IPS-11a (cell line): ENCODE results near the gene SPINK6.

Experiments used
- H3K4me3 ChIP-seq: one replicate; pipeline ENCODE4 v1.5.1; 2013; ENCODE audit warnings: low read depth, low read length, control low read depth

The SPINK6 gene

DNA sequence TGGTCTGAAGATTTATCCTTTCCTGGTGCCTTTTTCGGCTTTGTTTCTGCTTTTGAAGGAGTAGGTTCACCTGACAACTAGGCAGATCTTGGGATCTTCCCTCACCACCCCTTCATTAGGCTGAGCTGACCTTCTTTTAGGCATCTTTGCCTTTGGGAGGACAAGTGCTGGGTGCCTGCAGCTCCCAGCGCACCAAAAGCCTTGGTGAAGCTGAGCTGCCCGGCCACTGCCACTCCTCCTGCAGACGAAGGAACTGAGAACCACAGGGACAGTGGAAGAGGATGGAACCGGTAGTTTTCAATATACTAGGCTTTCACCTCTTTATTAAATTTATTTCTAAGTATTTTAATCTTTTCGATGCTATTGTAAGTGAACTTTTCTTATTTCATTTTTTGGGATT, 18.7 kb downstream of the SPINK6 start:
- no peak overlapping the region for H3K4me3 ChIP-seq

DNA sequence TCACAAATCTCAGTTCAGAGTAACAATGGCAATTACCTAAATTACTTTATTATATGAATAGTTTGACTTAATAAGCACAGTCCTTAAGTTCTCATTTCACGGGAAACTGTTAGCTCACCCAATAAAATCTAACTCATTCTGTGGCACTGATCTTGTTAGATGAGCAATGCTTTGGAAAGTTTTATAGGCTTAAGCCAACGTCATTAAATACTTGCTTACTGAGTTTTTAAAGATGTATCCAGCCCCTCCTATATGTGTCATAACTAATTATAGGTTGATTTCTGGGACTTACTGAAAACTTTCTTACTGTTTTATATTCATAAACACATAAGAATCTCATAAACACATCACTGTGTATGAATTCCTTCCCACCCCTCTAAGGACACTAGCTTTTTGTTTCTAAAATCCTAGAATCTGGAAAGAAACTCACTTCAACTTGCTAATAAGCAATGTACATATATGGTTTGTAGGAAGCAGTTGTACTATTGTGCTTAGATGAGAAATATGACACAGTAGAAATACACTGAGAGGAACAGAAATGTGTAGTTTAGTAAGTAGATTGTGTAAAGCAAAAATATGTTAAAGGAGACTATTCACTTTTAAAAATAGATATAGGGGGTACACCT, 21.4 kb downstream of the SPINK6 start:
- no peak overlapping the region for H3K4me3 ChIP-seq

DNA sequence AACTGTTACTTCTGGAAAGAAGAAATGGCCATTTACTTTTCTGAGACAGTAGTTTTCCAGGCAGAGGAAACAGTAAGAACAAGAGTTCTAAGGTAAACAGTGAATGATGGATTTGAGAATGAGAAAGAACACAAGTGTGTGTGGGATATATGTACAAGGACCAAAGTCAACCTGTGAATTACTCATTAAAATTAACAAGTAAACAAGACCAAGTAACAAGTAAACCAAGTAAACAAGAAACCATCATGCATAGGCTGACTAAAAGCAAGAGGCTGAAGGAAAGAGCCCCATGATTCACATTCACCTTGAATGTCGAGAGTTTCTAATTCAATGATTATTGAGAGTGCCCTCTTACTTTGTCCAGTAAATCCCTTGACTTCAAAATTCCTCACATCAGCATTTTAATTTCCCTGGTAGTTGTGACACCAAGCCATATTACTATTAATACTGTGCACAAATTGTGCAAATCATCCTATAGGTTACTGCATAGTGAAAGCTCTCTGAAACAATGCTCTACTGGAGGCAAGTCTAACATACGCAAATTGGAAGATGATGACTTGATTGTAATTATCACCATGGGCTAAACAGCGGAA, 25.6 kb downstream of the SPINK6 start:
- no peak overlapping the region for H3K4me3 ChIP-seq

DNA sequence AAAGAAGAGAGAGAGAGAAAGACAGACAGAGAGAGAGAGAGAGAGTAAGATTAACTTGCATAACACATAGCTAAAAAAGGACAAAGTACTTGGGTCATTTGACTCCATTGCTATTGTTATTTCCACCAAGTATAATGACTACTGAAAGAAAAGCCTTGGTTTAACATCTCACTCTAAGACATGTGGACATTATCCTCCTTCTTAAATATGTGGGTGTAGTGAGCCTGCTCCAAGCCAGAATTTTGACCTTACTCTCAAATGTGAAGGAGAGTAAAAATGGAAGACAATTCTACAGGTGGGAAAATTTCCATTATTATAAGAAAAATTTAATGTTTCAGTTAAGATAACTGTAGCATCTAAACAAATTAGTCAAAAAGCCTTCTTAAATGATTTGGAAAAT, 27.0 kb downstream of the SPINK6 start:
- H3K4me3 ChIP-seq = no peak overlapping the region

DNA sequence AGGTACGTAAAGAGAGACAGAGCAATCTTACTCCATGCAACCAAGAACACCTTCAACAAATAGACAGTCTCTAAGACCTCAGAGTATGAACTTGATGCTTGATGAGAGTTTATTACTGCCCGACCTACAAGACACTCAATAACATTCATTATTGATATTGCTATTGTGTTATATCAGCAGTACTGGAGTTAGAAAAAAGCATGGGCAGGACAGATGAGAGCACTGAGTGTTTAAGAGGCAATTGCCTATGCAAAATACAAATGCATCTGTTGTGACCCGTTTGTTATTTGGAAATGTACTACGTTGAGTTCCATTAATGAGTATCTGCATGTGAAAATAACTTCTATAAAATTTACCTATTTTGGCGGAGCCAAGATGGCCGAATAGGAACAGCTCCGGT, 27.4 kb downstream of the SPINK6 start:
- H3K4me3 ChIP-seq = no peak overlapping the region

DNA sequence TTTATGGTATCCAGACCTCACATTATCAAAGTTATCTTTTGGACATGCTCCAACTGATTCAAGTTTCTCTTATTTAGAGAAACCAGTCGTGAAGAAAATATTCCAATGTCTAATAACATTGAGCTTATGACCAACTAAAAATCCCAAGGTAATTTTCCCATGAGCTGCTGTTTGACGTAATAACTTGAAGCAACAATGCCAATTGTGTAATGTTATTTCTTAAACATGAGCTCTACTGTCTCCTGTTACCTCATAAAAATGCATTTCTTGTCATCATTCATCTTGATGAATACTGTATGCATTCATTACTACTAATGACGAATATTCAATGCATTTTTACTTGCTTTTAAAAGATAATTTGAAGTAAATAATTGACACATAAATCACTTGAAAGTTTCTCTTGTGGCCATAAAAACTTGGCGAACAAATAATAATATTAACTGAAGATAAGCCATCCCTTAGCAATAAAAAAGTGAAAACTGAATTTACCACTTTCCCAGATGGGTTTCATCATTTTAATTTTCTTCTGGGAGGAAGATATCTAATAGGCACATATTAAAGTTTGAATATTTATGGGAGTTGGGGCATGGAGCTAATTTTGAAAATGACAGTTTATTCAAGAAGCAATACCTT, 35.1 kb downstream of the SPINK6 start:
- H3K4me3 ChIP-seq = no peak overlapping the region

DNA sequence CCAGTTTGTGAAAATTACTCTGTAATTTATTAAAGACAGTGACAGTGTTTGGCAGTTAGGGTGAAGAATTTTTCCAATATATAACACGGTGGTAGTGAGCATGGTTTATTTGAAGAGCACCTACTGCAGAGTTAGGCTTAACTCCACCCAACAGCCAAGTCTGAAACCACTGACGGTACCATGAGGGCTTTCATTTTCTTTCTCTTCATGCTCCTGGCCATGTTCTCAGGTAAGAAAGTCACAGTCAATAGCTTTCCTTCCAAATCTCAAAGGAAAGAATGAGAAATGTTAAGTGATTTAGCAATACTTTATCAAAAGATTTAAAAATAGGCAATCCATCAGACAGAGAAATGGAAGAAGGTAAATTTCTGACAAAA, 35.6 kb downstream of the SPINK6 start, which contains the start of gene MARCOL:
MARCOL (plus strand) TSS at position 108 of the 377 bp plus-strand sequence; CDS start at position 181, 73 bp downstream.
- H3K4me3 ChIP-seq = no peak within 1 kb of the TSS

DNA sequence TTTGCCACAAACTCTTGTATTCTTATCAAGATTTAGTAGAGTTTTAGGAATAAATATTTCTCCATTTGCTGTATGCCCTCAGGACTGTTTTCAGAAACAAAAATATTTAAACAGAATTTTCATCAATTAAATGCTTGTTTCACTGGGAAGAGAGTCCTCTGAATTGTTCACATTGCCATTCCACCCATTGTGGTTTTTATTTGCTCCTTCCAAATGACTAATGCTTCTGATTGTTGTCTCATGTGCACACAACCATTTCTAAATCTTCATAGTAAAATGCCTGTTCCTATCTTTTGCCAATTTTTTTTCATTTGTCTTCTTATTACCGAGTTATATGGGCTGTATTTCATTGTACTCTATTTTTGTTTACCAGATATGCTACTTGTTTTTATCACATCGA, 46.1 kb downstream of the SPINK6 start:
- no peak overlapping the region for H3K4me3 ChIP-seq

DNA sequence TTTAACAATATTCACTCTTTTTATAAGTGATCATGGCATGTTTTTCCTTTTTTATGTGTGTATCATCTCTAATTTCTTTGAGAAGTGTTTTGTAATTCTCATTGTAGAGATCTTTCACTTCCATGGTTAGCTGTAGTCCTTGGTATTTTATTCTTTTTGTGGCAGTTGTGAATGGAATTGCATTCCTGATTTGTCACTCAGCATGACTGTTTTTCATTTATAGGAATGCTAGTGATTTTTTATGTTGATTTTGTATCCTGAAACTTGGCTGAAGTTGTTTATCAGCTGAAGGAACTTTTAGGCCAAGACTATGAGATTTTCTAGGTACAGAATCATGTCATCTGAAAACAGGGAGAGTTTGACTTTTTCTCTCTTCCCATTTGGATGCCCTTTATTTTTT, 52.6 kb downstream of the SPINK6 start:
- H3K4me3 ChIP-seq = no peak overlapping the region

DNA sequence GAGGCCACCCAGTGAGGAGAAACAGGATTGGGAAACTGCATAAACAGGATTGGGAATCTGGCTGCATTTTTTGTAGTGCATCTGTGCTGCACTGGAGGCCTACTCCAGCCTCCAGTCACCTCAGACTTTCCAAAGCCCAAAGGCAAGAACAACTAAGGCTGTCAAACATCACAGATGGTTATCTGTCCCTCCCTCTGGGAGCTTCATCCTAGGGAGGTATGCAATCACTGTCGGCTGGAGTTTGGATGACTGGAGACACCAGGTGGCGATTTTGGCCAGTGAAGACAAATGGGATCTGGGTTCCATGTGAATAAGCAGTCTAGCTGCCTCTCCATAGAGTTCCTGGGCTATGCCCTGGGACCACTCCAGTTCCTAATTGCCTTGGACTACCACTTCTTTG, 56.4 kb downstream of the SPINK6 start:
- H3K4me3 ChIP-seq = no peak overlapping the region

DNA sequence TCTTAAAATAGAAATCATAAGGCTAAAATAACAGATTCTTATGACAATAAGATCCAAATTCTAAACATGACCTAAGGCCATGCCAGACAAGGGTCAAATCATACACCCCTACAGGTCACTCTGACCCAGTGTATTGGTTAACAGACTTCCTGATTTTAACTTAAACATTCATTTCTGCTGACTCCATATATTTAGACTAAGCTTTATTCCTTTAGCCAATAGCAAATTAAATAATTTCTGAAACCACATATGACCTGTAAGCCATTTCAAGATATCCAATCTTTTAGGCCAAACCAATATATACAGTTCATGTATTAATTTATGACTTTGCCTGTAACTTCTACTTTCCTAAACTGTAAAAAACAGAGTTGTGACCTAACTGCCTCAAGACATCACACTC, 58.4 kb downstream of the SPINK6 start:
- H3K4me3 ChIP-seq = no peak overlapping the region
